Trophoblast cell (in vitro differentiated cells and primary cell): Measurements from ENCODE around the gene PLXNA3.

Experiments
- DNase-seq, 2 donors: peaks; one replicate each; pipeline ENCODE4 v3.0.0-alpha.2; 2016
- H2AFZ ChIP-seq: 2 replicates; pipeline ENCODE4 v1.6.1; 2013; ENCODE audit warnings: low read length, moderate library complexity, mild to moderate bottlenecking; ENCODE audit not compliant: insufficient read depth, poor library complexity
- H2AK5ac ChIP-seq: 2 replicates; pipeline ENCODE4 v1.6.1; 2013; ENCODE audit warnings: mild to moderate bottlenecking, low read length
- H2BK120ac ChIP-seq: 2 replicates; pipeline ENCODE4 v1.6.1; 2013; ENCODE audit warnings: low read length, mild to moderate bottlenecking, moderate library complexity; ENCODE audit not compliant: insufficient read depth, poor library complexity
- H2BK12ac ChIP-seq: 2 replicates; pipeline ENCODE4 v1.6.1; 2013; ENCODE audit warnings: mild to moderate bottlenecking, low read length, moderate library complexity
- H2BK5ac ChIP-seq: 2 replicates; pipeline ENCODE4 v1.6.1; 2013; ENCODE audit warnings: low read length, low read depth, moderate library complexity, mild to moderate bottlenecking; ENCODE audit not compliant: poor library complexity
- H3K14ac ChIP-seq: 2 replicates; pipeline ENCODE4 v1.6.1; 2013; ENCODE audit warnings: mild to moderate bottlenecking, low read length
- H3K18ac ChIP-seq: 2 replicates; pipeline ENCODE4 v1.6.1; 2013; ENCODE audit warnings: mild to moderate bottlenecking, low read length
- H3K23ac ChIP-seq: 2 replicates; pipeline ENCODE4 v1.6.1; 2013; ENCODE audit warnings: low read length
- H3K27ac ChIP-seq: 2 replicates; pipeline ENCODE4 v1.5.1; 2013; ENCODE audit warnings: low read depth, mild to moderate bottlenecking, inconsistent platforms, low read length, moderate library complexity
- H3K27me3 ChIP-seq: 2 replicates; pipeline ENCODE4 v1.6.1; 2013; ENCODE audit warnings: inconsistent platforms, mild to moderate bottlenecking, low read length, moderate library complexity; ENCODE audit not compliant: insufficient read depth
- H3K36me3 ChIP-seq, 2 experiments: 1 replicate in 1 of 2; 2 replicates in 1 of 2; pipeline ENCODE4 v1.6.1; 2013; ENCODE audit warnings: low read length in 2 of 2, mild to moderate bottlenecking in 2 of 2, moderate library complexity in 1 of 2; ENCODE audit not compliant: insufficient read depth in 2 of 2, control insufficient read depth in 1 of 2
- H3K4ac ChIP-seq: 2 replicates; pipeline ENCODE4 v1.6.1; 2013; ENCODE audit warnings: low read depth, mild to moderate bottlenecking, low read length, moderate library complexity
- H3K4me1 ChIP-seq, 2 experiments: 1 replicate in 1 of 2; 2 replicates in 1 of 2; pipeline ENCODE4 v1.6.1; 2013; ENCODE audit warnings: low read length in 2 of 2, mild to moderate bottlenecking in 2 of 2, moderate library complexity in 1 of 2; ENCODE audit not compliant: insufficient read depth in 2 of 2, control insufficient read depth in 1 of 2
- H3K4me2 ChIP-seq: 2 replicates; pipeline ENCODE4 v1.6.1; 2013; ENCODE audit warnings: inconsistent platforms, mild to moderate bottlenecking, low read length, moderate library complexity
- H3K4me3 ChIP-seq: 2 replicates; pipeline ENCODE4 v1.5.1; 2013; ENCODE audit warnings: mild to moderate bottlenecking, low read depth, low read length, inconsistent platforms
- H3K79me1 ChIP-seq: one replicate; pipeline ENCODE4 v1.6.1; 2013; ENCODE audit warnings: low read length
- H3K79me2 ChIP-seq: 2 replicates; pipeline ENCODE4 v1.6.1; 2013; ENCODE audit warnings: low read length, mild to moderate bottlenecking; ENCODE audit not compliant: control insufficient read depth, insufficient read depth, poor library complexity
- H3K9ac ChIP-seq: 2 replicates; pipeline ENCODE4 v1.6.1; 2013; ENCODE audit warnings: mild to moderate bottlenecking, low read length
- H3K9me3 ChIP-seq: 2 replicates; pipeline ENCODE4 v1.6.1; 2013; ENCODE audit warnings: low read depth, mild to moderate bottlenecking, control low read depth, inconsistent platforms, low read length; ENCODE audit not compliant: insufficient read depth
- H4K12ac ChIP-seq: 2 replicates; pipeline ENCODE4 v1.6.1; 2013; ENCODE audit warnings: low read depth, mild to moderate bottlenecking, low read length, moderate library complexity
- H4K8ac ChIP-seq: 2 replicates; pipeline ENCODE4 v1.6.1; 2013; ENCODE audit warnings: low read depth, mild to moderate bottlenecking, low read length, moderate library complexity
- H4K91ac ChIP-seq: one replicate; pipeline ENCODE4 v1.6.1; 2013; ENCODE audit warnings: low read depth, mild to moderate bottlenecking, low read length, moderate library complexity
- WGBS: extraction: QIAGEN DNeasy Blood & Tissue Kit; methylation state at CpG from one replicate; pipeline ENCODE4 v1.1.7; 2013; ENCODE audit warnings: missing lambda C conversion rate; ENCODE audit not compliant: insufficient read length, insufficient coverage; ENCODE audit errors: extremely low coverage; 5-methylcytosine and 5-hydroxymethylcytosine counted together

PLXNA3 gene

GRCh38 chrX:154432210-154432609 is 25.9 kb upstream of the PLXNA3 start:
- no peak overlapping the region for H3K4ac ChIP-seq
- WGBS: no CpG with 5 or more reads among the region's 8 CpGs
- no peak overlapping the region for H3K14ac ChIP-seq
- no peak overlapping the region for H3K18ac ChIP-seq
- H3K4me3 ChIP-seq: no peak overlapping the region
- peaks cover 14% of the 10 kb centered on the region for H3K79me1 ChIP-seq
- no peak overlapping the region for H2BK5ac ChIP-seq
- H3K27ac ChIP-seq: no peak overlapping the region
- H3K27me3 ChIP-seq: no peaks in the 10 kb centered on the region
- H2BK120ac ChIP-seq: no peak overlapping the region
- H3K4me2 ChIP-seq: no peak overlapping the region
- H4K8ac ChIP-seq: no peak overlapping the region
- H4K91ac ChIP-seq: no peak overlapping the region
- H3K79me2 ChIP-seq: peaks cover 9% of the 10 kb centered on the region
- no peak for DNase-seq
- no peak overlapping the region for H3K23ac ChIP-seq
- no peak overlapping the region for H3K9ac ChIP-seq
- no peak overlapping the region for H4K12ac ChIP-seq
- H3K4me1 ChIP-seq: peaks cover 18 to 23% of the 10 kb centered on the region in 2 experiments
- no peaks in the 10 kb centered on the region for H3K9me3 ChIP-seq
- H2AK5ac ChIP-seq: no peak overlapping the region
- no peak overlapping the region for H2AFZ ChIP-seq
- peaks cover 42 to 45% of the 10 kb centered on the region in 2 experiments for H3K36me3 ChIP-seq
- H2BK12ac ChIP-seq: no peak overlapping the region

DNA sequence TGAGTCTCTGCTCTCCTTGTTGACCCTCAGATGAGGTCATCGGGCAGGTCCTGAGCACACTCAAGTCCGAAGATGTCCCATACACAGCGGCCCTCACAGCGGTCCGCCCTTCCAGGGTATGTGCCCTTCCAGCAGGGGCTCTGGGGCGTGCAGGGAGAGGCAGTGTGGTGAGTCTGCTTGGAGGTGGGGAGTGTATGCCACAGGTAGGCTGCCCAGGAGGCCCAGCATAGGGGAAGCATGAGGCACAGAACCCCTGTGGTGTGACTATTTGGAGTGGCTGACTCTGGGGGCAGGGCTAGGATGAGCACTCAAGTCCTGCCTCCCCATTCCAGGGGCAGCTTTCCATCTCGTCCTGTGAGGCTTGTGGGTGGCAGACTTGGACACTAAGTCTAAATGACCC is 24.5 kb upstream of the PLXNA3 start:
- WGBS: no CpG with 5 or more reads among the region's 7 CpGs
- H4K91ac ChIP-seq: no peak overlapping the region
- no peaks in the 10 kb centered on the region for H3K27me3 ChIP-seq
- no peak overlapping the region for H3K23ac ChIP-seq
- H3K9ac ChIP-seq: no peak overlapping the region
- DNase-seq: no peak
- H3K79me1 ChIP-seq: peaks cover 13% of the 10 kb centered on the region
- H2AFZ ChIP-seq: no peak overlapping the region
- no peaks in the 10 kb centered on the region for H3K9me3 ChIP-seq
- no peak overlapping the region for H4K8ac ChIP-seq
- no peak overlapping the region for H2AK5ac ChIP-seq
- H3K4me1 ChIP-seq: peaks cover 21 to 22% of the 10 kb centered on the region in 2 experiments
- no peak overlapping the region for H3K18ac ChIP-seq
- no peak overlapping the region for H3K14ac ChIP-seq
- H3K4me2 ChIP-seq: no peak overlapping the region
- H2BK120ac ChIP-seq: no peak overlapping the region
- H3K27ac ChIP-seq: no peak overlapping the region
- H4K12ac ChIP-seq: no peak overlapping the region
- peaks cover 49% of the 10 kb centered on the region in 2 experiments for H3K36me3 ChIP-seq
- no peak overlapping the region for H2BK12ac ChIP-seq
- H3K79me2 ChIP-seq: peaks cover 20% of the 10 kb centered on the region
- no peak overlapping the region for H3K4ac ChIP-seq
- H2BK5ac ChIP-seq: no peak overlapping the region
- H3K4me3 ChIP-seq: no peak overlapping the region

DNA sequence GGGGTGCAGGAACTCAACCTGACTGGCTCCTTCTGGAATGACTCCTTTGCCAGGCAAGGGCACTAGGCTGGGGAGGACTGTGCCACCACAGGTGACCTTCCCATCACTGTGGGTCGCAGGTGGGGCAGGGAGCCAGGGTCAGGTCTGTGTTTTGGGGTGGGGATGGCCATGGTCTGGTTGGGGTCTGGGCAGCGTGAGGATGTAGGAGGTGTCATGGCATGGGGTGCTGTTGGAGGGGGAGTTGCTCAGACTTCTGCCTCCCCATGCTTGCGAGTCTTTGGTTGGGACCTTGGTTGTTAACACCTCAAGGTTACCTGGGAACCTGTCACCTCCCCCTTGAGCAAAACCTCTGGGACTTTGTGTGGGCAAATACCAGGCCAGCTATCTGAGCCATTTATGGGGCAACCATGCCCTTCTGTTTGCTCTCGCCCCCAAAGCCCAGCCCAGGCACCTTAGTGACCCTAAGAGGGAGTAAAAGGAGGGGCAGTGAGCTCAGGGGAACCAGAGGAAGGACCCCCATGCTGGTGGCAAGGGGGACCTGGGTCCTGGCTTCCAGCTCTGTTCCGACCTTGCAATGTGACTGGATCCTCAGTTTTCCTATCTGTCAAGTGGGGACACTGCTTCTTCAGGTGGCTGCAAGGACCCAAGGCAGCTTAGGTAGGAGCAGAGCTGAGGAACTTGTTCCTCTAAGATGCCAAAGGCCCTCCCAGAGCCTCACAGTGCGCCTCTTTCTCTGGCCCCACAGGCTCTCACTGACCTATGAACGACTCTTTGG is 23.5 kb upstream of the PLXNA3 start:
- Histone ChIP-seq H3K79me2 (peaks cover 16% of the 10 kb centered on the region), H3K4me2 (no peak overlapping the region), H3K14ac (no peak overlapping the region), H2BK120ac (no peak overlapping the region), H3K4me1 (peaks cover 20 to 21% of the 10 kb centered on the region in 2 experiments), H2AK5ac (no peak overlapping the region), H4K12ac (no peak overlapping the region), H3K4ac (no peak overlapping the region), H3K27me3 (no peaks in the 10 kb centered on the region), H2BK12ac (no peak overlapping the region), H3K9ac (no peak overlapping the region), H2AFZ (no peak overlapping the region), H3K23ac (no peak overlapping the region), H3K27ac (no peak overlapping the region), H3K18ac (no peak overlapping the region), H3K9me3 (no peaks in the 10 kb centered on the region), H2BK5ac (no peak overlapping the region), H3K4me3 (no peak overlapping the region), H4K91ac (no peak overlapping the region), H4K8ac (no peak overlapping the region), H3K79me1 (peaks cover 10% of the 10 kb centered on the region), H3K36me3 (peaks cover 56 to 57% of the 10 kb centered on the region in 2 experiments)
- DNase-seq: no peak
- no CpG with 5 or more reads among the region's 7 CpGs for WGBS

DNA sequence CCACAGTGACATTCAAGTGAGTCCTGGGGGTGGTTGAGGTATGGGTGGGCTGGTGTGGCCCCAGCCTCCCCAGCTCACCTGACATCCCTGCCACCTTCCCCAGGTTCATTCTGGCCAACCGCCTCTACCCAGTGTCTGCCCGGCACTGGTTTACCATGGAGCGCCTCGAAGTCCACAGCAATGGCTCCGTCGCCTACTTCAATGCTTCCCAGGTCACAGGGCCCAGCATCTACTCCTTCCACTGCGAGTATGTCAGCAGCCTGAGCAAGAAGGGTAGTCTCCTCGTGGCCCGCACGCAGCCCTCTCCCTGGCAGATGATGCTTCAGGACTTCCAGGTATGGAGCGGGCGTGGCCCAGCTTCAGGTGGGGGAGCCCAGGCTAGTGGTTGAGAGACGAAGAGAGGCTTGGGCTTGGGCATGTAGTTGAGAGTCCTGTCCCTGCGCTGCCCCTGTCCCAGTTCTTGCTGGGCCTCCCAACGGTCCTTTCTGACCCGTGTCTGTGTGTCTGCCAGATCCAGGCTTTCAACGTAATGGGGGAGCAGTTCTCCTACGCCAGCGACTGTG is 22.8 kb upstream of the PLXNA3 start:
- H2BK12ac ChIP-seq: no peak overlapping the region
- H3K4me3 ChIP-seq: no peak overlapping the region
- no peaks in the 10 kb centered on the region for H3K9me3 ChIP-seq
- peaks cover 16% of the 10 kb centered on the region for H3K79me2 ChIP-seq
- DNase-seq: no peak
- H2BK5ac ChIP-seq: no peak overlapping the region
- H3K9ac ChIP-seq: no peak overlapping the region
- H4K91ac ChIP-seq: no peak overlapping the region
- H3K23ac ChIP-seq: no peak overlapping the region
- H3K27ac ChIP-seq: no peak overlapping the region
- H3K36me3 ChIP-seq: peaks cover 63% of the 10 kb centered on the region in 2 experiments
- WGBS: no CpG with 5 or more reads among the region's 19 CpGs
- no peak overlapping the region for H4K12ac ChIP-seq
- H2AK5ac ChIP-seq: no peak overlapping the region
- no peak overlapping the region for H3K14ac ChIP-seq
- H4K8ac ChIP-seq: no peak overlapping the region
- H2BK120ac ChIP-seq: no peak overlapping the region
- H3K4me2 ChIP-seq: no peak overlapping the region
- peaks cover 10% of the 10 kb centered on the region for H3K79me1 ChIP-seq
- peaks cover 18 to 19% of the 10 kb centered on the region in 2 experiments for H3K4me1 ChIP-seq
- H3K18ac ChIP-seq: no peak overlapping the region
- H3K27me3 ChIP-seq: no peaks in the 10 kb centered on the region
- no peak overlapping the region for H2AFZ ChIP-seq
- no peak overlapping the region for H3K4ac ChIP-seq
